ENCODE measurements around the gene MAGI1. TPM values are rescaled to one million over a fixed set of nuclear protein-coding genes. Genes with fewer than 3 reads are reported as not detected.

Gene MAGI1
- total RNA-seq, 3 donors from 2014 or later: 22.1 to 94.4 (median 70.5) TPM

DNA sequence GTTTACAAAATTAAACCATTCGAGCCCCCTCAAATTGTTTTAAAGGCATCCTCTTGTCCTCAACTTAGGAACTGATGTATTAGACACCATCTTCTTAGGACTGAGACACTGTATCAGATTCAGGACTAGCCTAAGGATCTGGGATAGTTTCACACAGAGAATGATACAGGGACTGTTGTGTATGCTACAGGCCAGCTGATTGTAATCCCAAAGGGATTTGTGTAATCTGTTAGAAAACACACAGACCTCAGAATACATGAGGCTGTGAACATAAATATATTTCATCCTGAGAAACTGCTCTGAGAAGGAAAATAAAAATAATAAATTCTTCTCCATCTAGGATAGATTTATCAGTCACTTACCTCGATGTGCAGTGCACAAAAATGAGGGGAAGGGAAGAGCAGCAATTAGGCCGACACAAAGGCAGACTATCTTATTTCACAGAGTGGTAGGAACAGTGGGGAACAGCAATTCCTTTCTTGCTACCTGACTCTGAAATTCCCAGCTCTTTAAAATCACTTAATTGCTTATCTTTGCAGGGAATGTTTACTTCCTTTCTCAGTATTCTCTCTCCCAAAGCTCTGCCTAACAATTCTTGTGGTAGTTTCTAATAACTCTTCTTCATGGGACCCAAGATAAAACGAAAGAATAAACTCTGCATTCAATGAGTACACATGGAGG is 322.5 kb downstream of the MAGI1 start:
- H3K4me1 ChIP-seq: no peaks in the 10 kb centered on the region
- H3K27ac ChIP-seq: no peak overlapping the region
- DNase-seq (ENCODE audit: low spot score in 2 of 2): no peak
- no peaks in the 10 kb centered on the region for H3K27me3 ChIP-seq
- no peaks in the 10 kb centered on the region for H3K9me3 ChIP-seq
- no peak overlapping the region for H3K4me3 ChIP-seq
- no peaks in the 10 kb centered on the region for H3K36me3 ChIP-seq
- no peak for TF ChIP-seq POLR2A (IDR thresholded peaks at IDR 0.05)
- no peak for TF ChIP-seq POLR2AphosphoS5 (IDR thresholded peaks at IDR 0.05)
- TF ChIP-seq, protein P1, sequence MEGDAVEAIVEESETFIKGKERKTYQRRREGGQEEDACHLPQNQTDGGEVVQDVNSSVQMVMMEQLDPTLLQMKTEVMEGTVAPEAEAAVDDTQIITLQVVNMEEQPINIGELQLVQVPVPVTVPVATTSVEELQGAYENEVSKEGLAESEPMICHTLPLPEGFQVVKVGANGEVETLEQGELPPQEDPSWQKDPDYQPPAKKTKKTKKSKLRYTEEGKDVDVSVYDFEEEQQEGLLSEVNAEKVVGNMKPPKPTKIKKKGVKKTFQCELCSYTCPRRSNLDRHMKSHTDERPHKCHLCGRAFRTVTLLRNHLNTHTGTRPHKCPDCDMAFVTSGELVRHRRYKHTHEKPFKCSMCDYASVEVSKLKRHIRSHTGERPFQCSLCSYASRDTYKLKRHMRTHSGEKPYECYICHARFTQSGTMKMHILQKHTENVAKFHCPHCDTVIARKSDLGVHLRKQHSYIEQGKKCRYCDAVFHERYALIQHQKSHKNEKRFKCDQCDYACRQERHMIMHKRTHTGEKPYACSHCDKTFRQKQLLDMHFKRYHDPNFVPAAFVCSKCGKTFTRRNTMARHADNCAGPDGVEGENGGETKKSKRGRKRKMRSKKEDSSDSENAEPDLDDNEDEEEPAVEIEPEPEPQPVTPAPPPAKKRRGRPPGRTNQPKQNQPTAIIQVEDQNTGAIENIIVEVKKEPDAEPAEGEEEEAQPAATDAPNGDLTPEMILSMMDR (IDR thresholded peaks at IDR 0.05): no peak
- intact Hi-C loops (cut with DNase I; ENCODE audit: low total_unique reads): no loop called here

DNA sequence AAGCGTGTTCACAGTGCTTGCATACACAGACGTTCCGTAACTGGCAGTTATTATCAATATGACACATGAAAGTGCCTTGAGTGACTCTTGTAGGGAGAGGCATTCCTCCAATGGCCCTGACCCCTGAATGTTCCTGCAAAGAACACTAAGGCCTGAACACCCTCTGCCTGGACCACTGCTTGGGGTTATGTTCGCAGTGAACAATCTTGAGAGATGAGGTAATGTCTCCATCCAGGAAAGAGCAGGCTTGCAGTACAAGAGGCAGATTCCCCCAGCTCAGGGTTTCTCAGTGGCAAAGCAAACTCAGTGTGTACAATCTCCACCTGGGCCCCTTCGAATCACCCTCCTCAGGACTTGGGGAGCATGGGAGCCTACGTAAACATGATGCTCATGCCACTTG is 324.6 kb downstream of the MAGI1 start:
- TF ChIP-seq POLR2A (IDR thresholded peaks at IDR 0.05): no peak
- TF ChIP-seq, protein P1 (IDR thresholded peaks at IDR 0.05): no peak
- no peak for TF ChIP-seq POLR2AphosphoS5 (IDR thresholded peaks at IDR 0.05)
- H3K9me3 ChIP-seq: no peaks in the 10 kb centered on the region
- H3K27me3 ChIP-seq: no peaks in the 10 kb centered on the region
- no peaks in the 10 kb centered on the region for H3K4me1 ChIP-seq
- H3K4me3 ChIP-seq: no peak overlapping the region
- no peak for DNase-seq (ENCODE audit: low spot score in 2 of 2)
- intact Hi-C loops (cut with DNase I; ENCODE audit: low total_unique reads): no loop called here
- no peaks in the 10 kb centered on the region for H3K36me3 ChIP-seq
- no peak overlapping the region for H3K27ac ChIP-seq

DNA sequence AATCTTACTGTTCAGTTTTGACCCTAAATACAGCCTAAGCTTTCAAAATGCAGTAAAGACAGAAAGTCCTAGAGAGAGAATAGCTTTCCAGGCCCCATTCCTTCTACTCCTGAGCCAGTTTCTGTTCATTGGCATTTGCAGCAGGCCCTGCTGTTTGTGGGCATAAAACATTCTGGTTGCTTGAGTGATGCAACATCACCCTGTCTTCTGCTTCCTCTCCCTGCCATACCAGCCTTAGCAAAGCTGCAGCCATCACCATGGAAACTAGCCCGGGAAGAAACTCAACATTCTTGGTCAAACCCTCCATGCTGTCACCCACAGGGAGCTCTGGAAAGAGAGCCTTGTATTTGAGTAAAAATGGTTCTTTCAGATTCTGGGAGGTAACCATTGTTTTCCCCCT is 325.7 kb downstream of the MAGI1 start:
- no peak for DNase-seq (ENCODE audit: low spot score in 2 of 2)
- Histone ChIP-seq H3K36me3 (no peaks in the 10 kb centered on the region), H3K4me3 (no peak overlapping the region), H3K27me3 (no peaks in the 10 kb centered on the region), H3K9me3 (no peaks in the 10 kb centered on the region), H3K27ac (no peak overlapping the region), H3K4me1 (no peaks in the 10 kb centered on the region)
- intact Hi-C loops (cut with DNase I; ENCODE audit: low total_unique reads): no loop called here
- TF ChIP-seq POLR2A (IDR thresholded peaks at IDR 0.05) (no peak), POLR2AphosphoS5 (IDR thresholded peaks at IDR 0.05) (no peak)
- TF ChIP-seq, protein P1 (IDR thresholded peaks at IDR 0.05): no peak

DNA sequence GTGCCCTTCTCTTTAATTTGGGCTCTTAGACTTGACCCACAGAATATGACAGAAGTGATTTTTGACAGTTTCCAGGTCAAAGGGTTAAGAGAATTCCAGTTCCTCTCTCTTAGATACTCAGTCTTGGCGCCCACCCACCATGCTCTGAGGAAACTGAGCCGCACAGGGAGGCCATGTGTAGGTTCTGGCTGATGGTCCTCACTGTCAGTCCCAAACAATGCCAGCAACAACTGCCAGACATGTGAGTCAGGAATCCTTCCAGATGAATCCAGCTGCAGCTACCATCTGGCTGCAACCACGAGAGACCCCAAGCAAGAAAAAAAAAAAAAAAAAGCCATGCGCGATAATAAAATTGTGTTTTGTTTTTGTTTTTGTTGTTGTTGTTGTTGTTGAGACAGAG is 326.6 kb downstream of the MAGI1 start:
- no peak overlapping the region for H3K4me3 ChIP-seq
- H3K27me3 ChIP-seq: no peaks in the 10 kb centered on the region
- TF ChIP-seq POLR2A (IDR thresholded peaks at IDR 0.05): no peak
- TF ChIP-seq, protein P1 (IDR thresholded peaks at IDR 0.05): no peak
- TF ChIP-seq POLR2AphosphoS5 (IDR thresholded peaks at IDR 0.05): no peak
- no peak overlapping the region for H3K27ac ChIP-seq
- no peaks in the 10 kb centered on the region for H3K4me1 ChIP-seq
- no peak for DNase-seq (ENCODE audit: low spot score in 2 of 2)
- intact Hi-C loops (cut with DNase I; ENCODE audit: low total_unique reads): no loop called here
- no peaks in the 10 kb centered on the region for H3K9me3 ChIP-seq
- no peaks in the 10 kb centered on the region for H3K36me3 ChIP-seq

DNA sequence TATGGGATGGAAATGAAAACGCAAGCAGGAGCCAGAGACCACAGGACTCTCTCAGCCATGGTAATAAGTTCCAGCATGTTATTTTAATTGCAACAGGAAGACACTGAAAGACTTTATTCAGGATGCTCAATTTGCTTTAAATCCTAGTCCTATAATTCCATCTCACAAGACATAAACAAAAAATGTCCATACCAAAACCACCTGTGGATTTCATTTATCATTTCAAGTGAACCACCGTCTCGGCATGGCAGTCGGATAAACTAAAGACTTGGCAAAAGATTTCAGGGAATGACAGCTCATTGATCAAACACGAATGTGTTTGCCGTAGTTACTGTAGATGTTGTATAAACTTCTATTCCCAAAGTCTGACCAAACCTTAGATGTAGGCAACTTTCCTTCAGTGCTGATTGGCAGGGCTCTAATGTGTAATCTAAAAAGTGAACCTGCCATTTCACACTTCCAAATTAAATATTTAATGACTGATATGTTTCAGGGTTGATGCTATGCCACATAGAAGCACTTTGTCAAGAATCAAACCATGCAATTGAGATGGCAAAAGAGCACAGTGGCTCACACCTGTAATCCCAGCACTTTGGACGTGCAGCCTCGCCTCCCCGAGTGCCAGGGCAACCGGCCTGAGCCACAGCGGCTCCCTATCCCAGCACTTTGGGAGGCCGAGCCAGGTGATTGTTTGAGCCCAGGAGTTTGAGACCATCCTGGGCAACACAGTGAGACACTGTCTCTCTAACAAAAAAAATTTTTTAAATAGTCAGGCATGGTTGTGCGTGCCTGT is 331.7 kb downstream of the MAGI1 start:
- intact Hi-C loops (cut with DNase I; ENCODE audit: low total_unique reads): no loop called here
- no peak for TF ChIP-seq POLR2A (IDR thresholded peaks at IDR 0.05)
- no peak for TF ChIP-seq POLR2AphosphoS5 (IDR thresholded peaks at IDR 0.05)
- TF ChIP-seq, protein P1 (IDR thresholded peaks at IDR 0.05): no peak
- H3K27me3 ChIP-seq: no peaks in the 10 kb centered on the region

More for the DNA sequence above, 331.7 kb downstream of the MAGI1 start:
- DNase-seq (ENCODE audit: low spot score in 2 of 2): no peak
- Histone ChIP-seq H3K27ac (no peak overlapping the region), H3K4me1 (no peaks in the 10 kb centered on the region), H3K36me3 (no peaks in the 10 kb centered on the region), H3K9me3 (no peaks in the 10 kb centered on the region), H3K4me3 (no peak overlapping the region)

Data from breast epithelium (tissue), 4 donors.